Activated naive CD8-positive, alpha-beta T cell (primary cell): Measurements from ENCODE around the gene CEP57.
A peak's percentile ranks its signal among the peaks of the same experiment; 100 is the strongest.

ENCODE experiments used
- H3K27ac Mint-ChIP-seq: one replicate; pipeline ENCODE4 v1.8.0; 2021; ENCODE audit warnings: mixed read lengths
- H3K27me3 Mint-ChIP-seq: one replicate; pipeline ENCODE4 v1.8.0; 2021; ENCODE audit warnings: mixed read lengths
- H3K36me3 Mint-ChIP-seq: one replicate; pipeline ENCODE4 v1.8.0; 2021; ENCODE audit warnings: mixed read lengths
- H3K4me1 Mint-ChIP-seq: one replicate; pipeline ENCODE4 v1.8.0; 2021; ENCODE audit warnings: low read depth, mixed read lengths
- H3K4me3 Mint-ChIP-seq: one replicate; pipeline ENCODE4 v1.8.0; 2021; ENCODE audit warnings: mild to moderate bottlenecking, mixed read lengths
- H3K9me3 Mint-ChIP-seq: one replicate; pipeline ENCODE4 v1.8.0; 2021; ENCODE audit warnings: low read depth, mixed read lengths

Gene CEP57

GRCh38 chr11:95790123-95790932 lies at the start of gene CEP57:
Gene CEP57, plus strand, starts transcription at chr11:95790498. Its CDS starts 201 bp downstream, at chr11:95790699.
- H3K4me1 Mint-ChIP-seq, result peaks cover 58% of the 10 kb centered on the region
- H3K27me3 Mint-ChIP-seq, result no peaks in the 10 kb centered on the region
- H3K27ac Mint-ChIP-seq, result peak within 1 kb of the TSS; percentile 100
- peak within 1 kb of the TSS; percentile 99 for H3K4me3 Mint-ChIP-seq
- peaks cover 7% of the 10 kb centered on the region for H3K36me3 Mint-ChIP-seq
- H3K9me3 Mint-ChIP-seq, result no peaks in the 10 kb centered on the region

DNA sequence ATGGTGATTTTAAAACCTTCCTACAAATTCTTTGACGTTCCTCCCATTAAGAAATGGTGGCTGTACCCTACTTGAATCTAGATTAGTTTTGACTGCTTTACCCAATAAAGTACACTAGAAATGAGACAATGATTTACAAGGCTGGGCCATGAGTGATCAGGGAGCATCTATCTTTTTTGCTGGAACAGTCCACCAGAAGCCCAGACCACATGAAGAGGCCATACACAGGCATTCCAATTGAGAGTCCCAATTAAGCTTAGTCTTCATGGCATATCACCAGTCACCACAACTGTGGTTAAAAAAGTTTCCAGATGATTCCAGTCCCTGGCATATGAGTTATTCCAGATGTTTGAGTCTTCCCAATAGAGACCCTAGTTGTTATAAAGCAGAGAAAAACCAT lies 40.2 kb upstream of the CEP57 start:
- Mint-ChIP-seq H3K4me1 (no peaks in the 10 kb centered on the region), H3K36me3 (no peaks in the 10 kb centered on the region), H3K4me3 (no peak overlapping the region), H3K27me3 (peaks cover 6% of the 10 kb centered on the region), H3K9me3 (no peaks in the 10 kb centered on the region), H3K27ac (no peak overlapping the region)

DNA sequence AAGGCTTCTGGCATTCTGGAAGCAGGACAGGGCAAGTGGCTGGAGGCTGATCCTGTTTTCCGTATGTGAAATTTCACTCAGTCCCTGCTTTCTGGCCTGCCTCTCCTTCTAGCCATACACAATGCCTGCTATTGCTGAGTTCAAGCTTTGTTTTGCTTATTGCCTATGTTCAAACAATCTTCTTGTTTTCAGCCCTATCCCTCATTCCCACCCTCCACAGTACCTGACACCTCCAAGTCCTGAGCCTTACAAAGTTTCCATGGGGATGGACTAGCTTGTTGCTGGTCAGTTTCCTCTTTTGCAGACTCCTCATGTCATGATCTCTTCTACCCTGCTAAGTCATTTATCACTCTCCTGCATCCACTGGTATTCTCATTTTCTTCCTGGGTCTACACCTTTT lies 38.8 kb upstream of the CEP57 start:
- H3K36me3 Mint-ChIP-seq, result no peaks in the 10 kb centered on the region
- no peak overlapping the region for H3K27ac Mint-ChIP-seq
- no peaks in the 10 kb centered on the region for H3K9me3 Mint-ChIP-seq
- H3K4me3 Mint-ChIP-seq, result no peak overlapping the region
- H3K27me3 Mint-ChIP-seq, result peaks cover 6% of the 10 kb centered on the region
- H3K4me1 Mint-ChIP-seq, result no peaks in the 10 kb centered on the region

DNA sequence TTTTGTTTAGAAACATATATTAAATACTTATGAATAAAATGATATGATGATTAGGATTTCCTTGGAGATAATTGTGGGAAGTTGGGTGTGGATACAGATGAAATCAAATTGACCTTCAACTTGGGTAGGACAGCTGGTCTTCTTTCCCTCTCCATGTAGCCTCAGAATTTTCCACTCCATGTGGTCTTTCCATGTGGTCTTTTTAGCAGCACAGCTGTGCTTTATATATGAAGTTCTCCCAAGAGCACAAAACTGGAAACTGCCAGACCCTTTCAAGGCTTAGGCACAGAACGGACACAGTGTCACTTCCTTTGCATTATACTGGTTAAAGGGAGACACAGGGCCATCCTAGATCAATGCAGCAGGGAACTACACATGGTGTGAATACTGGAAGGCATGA lies 29.4 kb upstream of the CEP57 start:
- no peak overlapping the region for H3K27ac Mint-ChIP-seq

GRCh38 chr11:95762534-95762933 lies 27.8 kb upstream of the CEP57 start:
- peaks cover 2% of the 10 kb centered on the region for H3K27me3 Mint-ChIP-seq
- no peak overlapping the region for H3K27ac Mint-ChIP-seq
- no peaks in the 10 kb centered on the region for H3K9me3 Mint-ChIP-seq
- no peak overlapping the region for H3K4me3 Mint-ChIP-seq
- H3K36me3 Mint-ChIP-seq, result no peaks in the 10 kb centered on the region
- H3K4me1 Mint-ChIP-seq, result no peaks in the 10 kb centered on the region

More for the DNA sequence above, 29.4 kb upstream of the CEP57 start:
- no peaks in the 10 kb centered on the region for H3K9me3 Mint-ChIP-seq
- H3K4me3 Mint-ChIP-seq, result no peak overlapping the region
- H3K36me3 Mint-ChIP-seq, result no peaks in the 10 kb centered on the region
- H3K4me1 Mint-ChIP-seq, result no peaks in the 10 kb centered on the region
- H3K27me3 Mint-ChIP-seq, result peaks cover 2% of the 10 kb centered on the region

DNA sequence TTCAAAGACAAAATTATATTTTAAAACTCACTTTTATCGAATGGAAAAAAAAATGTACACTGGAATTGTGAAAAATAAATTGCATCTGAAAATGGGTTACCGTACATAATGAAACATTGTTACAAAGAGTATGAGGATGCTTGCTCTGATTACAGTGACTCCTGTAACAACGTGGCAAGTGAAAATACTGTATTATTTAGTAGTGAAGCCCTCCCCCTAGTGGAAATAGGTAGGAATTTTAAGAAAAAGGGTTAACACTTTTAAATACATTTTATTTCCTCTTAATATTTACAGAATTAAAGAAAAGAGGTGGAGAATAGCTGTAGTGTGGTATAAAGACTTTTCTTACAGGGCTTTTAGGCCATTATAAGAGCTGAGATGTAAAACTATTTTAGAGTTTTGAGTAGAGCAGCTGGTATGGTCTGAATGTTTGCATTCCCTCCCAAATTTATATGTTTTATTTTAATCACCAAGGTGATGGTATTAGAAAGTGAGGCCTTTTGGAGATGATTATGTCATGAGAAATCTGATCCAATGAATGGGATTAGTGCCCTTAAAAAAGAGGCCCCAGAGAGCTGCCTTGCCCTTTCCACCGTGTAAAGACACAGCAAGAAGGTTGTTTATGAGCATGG lies 25.9 kb upstream of the CEP57 start:
- Mint-ChIP-seq H3K27ac (no peak overlapping the region), H3K9me3 (no peaks in the 10 kb centered on the region), H3K4me3 (no peak overlapping the region), H3K36me3 (no peaks in the 10 kb centered on the region), H3K27me3 (peaks cover 2% of the 10 kb centered on the region), H3K4me1 (no peaks in the 10 kb centered on the region)

- Mint-ChIP-seq H3K9me3 (no peaks in the 10 kb centered on the region), H3K27me3 (no peaks in the 10 kb centered on the region), H3K4me1 (no peaks in the 10 kb centered on the region), H3K36me3 (no peaks in the 10 kb centered on the region), H3K4me3 (no peak overlapping the region), H3K27ac (no peak overlapping the region)
Measured at GRCh38 chr11:95766701-95767100, 23.6 kb upstream of the CEP57 start.

DNA sequence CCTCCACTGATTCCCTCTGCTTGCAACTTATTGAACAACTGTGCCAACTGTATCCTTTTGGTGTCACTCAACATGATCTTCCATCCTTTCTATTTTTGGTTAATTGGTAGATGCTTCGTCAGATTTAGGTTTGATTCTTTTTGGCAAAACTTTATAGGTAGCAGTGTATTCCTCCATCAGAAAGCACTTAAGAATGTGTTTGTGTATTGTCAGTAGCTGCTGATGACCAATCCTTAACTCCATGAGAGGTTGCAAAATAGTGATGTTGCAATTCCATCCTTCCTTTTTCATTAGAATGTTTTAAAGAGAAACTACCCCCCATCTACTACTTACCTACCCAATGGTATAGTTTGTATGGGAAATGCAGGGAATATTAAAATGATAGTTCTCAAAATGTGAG lies 22.8 kb upstream of the CEP57 start:
- no peak overlapping the region for H3K4me3 Mint-ChIP-seq

GRCh38 chr11:95768521-95768920 lies 21.8 kb upstream of the CEP57 start:
- no peaks in the 10 kb centered on the region for H3K36me3 Mint-ChIP-seq
- H3K27me3 Mint-ChIP-seq, result no peaks in the 10 kb centered on the region
- peaks cover 2% of the 10 kb centered on the region for H3K4me1 Mint-ChIP-seq
- H3K9me3 Mint-ChIP-seq, result no peaks in the 10 kb centered on the region
- no peak overlapping the region for H3K4me3 Mint-ChIP-seq
- peak overlapping the region; percentile 36 for H3K27ac Mint-ChIP-seq

More for the DNA sequence above, 22.8 kb upstream of the CEP57 start:
- Mint-ChIP-seq H3K36me3 (no peaks in the 10 kb centered on the region), H3K27me3 (no peaks in the 10 kb centered on the region), H3K4me1 (no peaks in the 10 kb centered on the region), H3K27ac (no peak overlapping the region), H3K9me3 (no peaks in the 10 kb centered on the region)

DNA sequence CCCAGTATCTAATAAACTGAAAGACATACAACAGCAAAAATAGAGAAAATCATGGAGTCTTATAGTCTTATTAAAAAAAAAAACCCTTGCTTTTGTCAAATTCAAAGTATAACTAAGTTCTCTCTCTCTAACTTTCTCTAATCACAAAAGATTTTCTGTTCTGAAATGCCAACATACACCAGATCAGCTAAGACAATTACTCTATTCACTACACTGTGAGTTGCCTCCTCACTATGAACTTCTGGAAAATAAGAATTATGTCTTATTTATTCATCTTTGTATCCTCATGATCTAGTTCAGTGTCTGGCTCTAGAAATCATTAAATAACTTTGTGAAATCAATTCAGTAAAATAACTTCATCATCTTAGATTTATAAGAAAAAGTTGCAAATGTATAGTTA lies 13.4 kb upstream of the CEP57 start:
- peaks cover 7% of the 10 kb centered on the region for H3K36me3 Mint-ChIP-seq
- peaks cover 10% of the 10 kb centered on the region for H3K4me1 Mint-ChIP-seq
- peak overlapping the region; percentile 10 for H3K27ac Mint-ChIP-seq

GRCh38 chr11:95778699-95779098 lies 11.6 kb upstream of the CEP57 start:
- Mint-ChIP-seq H3K9me3 (no peaks in the 10 kb centered on the region), H3K27ac (no peak overlapping the region), H3K4me1 (peaks cover 12% of the 10 kb centered on the region), H3K27me3 (no peaks in the 10 kb centered on the region), H3K4me3 (no peak overlapping the region), H3K36me3 (peaks cover 13% of the 10 kb centered on the region)

More for the DNA sequence above, 13.4 kb upstream of the CEP57 start:
- no peak overlapping the region for H3K4me3 Mint-ChIP-seq
- no peaks in the 10 kb centered on the region for H3K9me3 Mint-ChIP-seq
- H3K27me3 Mint-ChIP-seq, result no peaks in the 10 kb centered on the region

- H3K4me1 Mint-ChIP-seq, result peaks cover 21% of the 10 kb centered on the region
- H3K27me3 Mint-ChIP-seq, result no peaks in the 10 kb centered on the region
- H3K4me3 Mint-ChIP-seq, result no peak overlapping the region
- H3K9me3 Mint-ChIP-seq, result no peaks in the 10 kb centered on the region
- H3K27ac Mint-ChIP-seq, result no peak overlapping the region
- peaks cover 17% of the 10 kb centered on the region for H3K36me3 Mint-ChIP-seq
Measured at GRCh38 chr11:95780544-95780943, 9.8 kb upstream of the CEP57 start.

DNA sequence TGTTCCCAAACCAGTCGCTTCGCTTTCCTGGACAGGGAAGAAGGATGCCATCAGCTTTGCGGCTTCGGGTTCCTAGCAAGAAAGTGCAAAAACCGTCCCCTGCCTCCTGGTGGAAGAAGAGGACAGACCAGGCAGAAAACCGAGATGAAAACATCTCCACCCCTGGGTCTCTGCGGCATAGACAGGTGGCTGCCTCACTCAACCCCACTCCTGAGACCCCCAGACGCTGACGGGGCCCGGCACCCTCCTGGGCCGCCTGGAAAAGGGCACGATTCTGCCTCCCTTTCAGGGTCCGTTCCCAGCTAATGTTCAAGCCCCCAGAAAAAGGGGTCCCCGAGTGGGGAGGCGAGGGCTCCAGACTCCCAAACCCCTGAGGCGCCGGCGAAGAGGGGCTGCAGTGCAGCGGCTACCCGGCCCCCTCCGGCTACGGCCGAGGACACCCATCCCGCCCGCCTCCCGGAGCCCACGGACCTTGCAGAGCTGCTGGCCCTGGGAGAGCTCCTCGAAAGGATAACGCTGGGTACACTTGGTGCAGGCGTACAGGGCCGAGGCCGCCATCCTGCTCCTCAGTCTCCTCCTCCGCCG lies 1.3 kb upstream of the CEP57 start:
- Mint-ChIP-seq H3K27me3 (no peaks in the 10 kb centered on the region), H3K36me3 (peaks cover 10% of the 10 kb centered on the region), H3K4me1 (peaks cover 51% of the 10 kb centered on the region), H3K9me3 (no peaks in the 10 kb centered on the region), H3K4me3 (peak overlapping the region; percentile 99), H3K27ac (peak overlapping the region; percentile 89)

DNA sequence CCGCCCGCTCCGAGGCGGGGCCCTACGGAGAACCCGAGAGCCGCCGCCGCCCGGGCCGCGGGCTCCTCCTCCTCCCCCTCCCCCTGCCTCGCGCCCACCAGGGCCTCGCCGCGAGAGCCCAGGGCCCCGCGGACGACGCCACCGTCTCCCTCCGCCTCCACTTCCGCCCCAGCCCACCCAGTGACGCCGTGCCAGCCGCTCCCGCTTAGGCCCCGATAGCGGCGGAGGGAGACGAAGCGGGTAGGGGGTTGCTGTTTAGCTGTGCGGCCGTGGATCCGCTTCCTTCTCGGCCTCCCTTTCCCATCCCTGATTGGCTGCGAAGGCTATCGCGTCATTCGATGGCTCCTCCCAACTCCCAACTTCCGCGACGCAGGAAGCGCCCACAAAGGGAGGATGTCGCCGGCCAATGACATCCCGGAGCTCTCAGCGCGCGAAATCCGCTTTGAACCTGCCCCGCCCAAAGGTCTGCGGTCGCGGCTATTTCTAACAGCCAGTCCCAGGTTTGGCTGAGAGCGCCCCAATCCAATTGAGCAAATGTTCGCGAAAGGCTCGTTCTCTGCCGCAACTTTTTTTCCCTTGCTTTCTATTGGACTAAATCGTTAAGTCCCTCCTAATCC lies 684 bp upstream of the CEP57 start, which contains the start of gene FAM76B:
Gene FAM76B (minus strand): TSS at position 277 of the 617 bp plus-strand sequence. CDS start 304 bp downstream, outside the sequence.
- H3K9me3 Mint-ChIP-seq, result no peaks in the 10 kb centered on the region
- H3K27ac Mint-ChIP-seq, result peak within 1 kb of the TSS; percentile 100
- no peaks in the 10 kb centered on the region for H3K27me3 Mint-ChIP-seq
- peaks cover 9% of the 10 kb centered on the region for H3K36me3 Mint-ChIP-seq
- peak within 1 kb of the TSS; percentile 99 for H3K4me3 Mint-ChIP-seq
- H3K4me1 Mint-ChIP-seq, result peaks cover 54% of the 10 kb centered on the region
